MM.1S (cell line): Measurements from ENCODE around the gene KRT74.

Source experiments
- DNase-seq: peaks from one replicate; pipeline ENCODE4 v3.0.0-alpha.2; 2015
- H2AFZ ChIP-seq: fragments of 300-600 bp; sonication (generic); 2 replicates; pipeline ENCODE4 v1.6.0; 2016; ENCODE audit warnings: antibody characterized with exemption, low read length
- H3F3A ChIP-seq: fragments of 300-600 bp; sonication (generic); 2 replicates; pipeline ENCODE4 v1.6.1; 2016; ENCODE audit warnings: mild to moderate bottlenecking, antibody characterized with exemption, low read length, moderate library complexity, mixed read lengths; ENCODE audit not compliant: insufficient read depth
- H3K27ac ChIP-seq: fragments of 300-600 bp; sonication (generic); 2 replicates; pipeline ENCODE4 v1.5.1; 2016; ENCODE audit warnings: mild to moderate bottlenecking, low read length
- H3K27me3 ChIP-seq: fragments of 300-600 bp; sonication (generic); replicated peaks from 2 replicates; pipeline ENCODE4 v1.6.0; 2016; ENCODE audit warnings: low read length; ENCODE audit not compliant: insufficient read depth
- H3K36me3 ChIP-seq: fragments of 300-600 bp; sonication (generic); replicated peaks from 2 replicates; pipeline ENCODE4 v1.6.1; 2016; ENCODE audit warnings: mild to moderate bottlenecking, low read length, mixed read lengths; ENCODE audit not compliant: insufficient read depth
- H3K4me1 ChIP-seq: fragments of 300-600 bp; sonication (generic); 2 replicates; pipeline ENCODE4 v1.6.1; 2016; ENCODE audit warnings: low read length, mixed read lengths
- H3K4me2 ChIP-seq: fragments of 300-600 bp; sonication (generic); 2 replicates; pipeline ENCODE4 v1.6.0; 2016; ENCODE audit warnings: low read depth, low read length
- H3K4me3 ChIP-seq: fragments of 300-600 bp; sonication (generic); 2 replicates; pipeline ENCODE4 v1.5.1; 2016; ENCODE audit warnings: low read length, mixed read lengths
- H3K79me2 ChIP-seq: fragments of 300-600 bp; sonication (generic); 2 replicates; pipeline ENCODE4 v1.6.1; 2016; ENCODE audit warnings: mixed run types, low read length, mixed read lengths
- H3K9ac ChIP-seq: fragments of 300-600 bp; sonication (generic); 2 replicates; pipeline ENCODE4 v1.6.1; 2016; ENCODE audit warnings: low read length, mixed read lengths
- H3K9me2 ChIP-seq: fragments of 300-600 bp; sonication (generic); replicated peaks from 2 replicates; pipeline ENCODE4 v1.6.1; 2016; ENCODE audit warnings: mild to moderate bottlenecking, low read length, mixed read lengths; ENCODE audit not compliant: insufficient read depth
- H3K9me3 ChIP-seq: fragments of 300-600 bp; sonication (generic); replicated peaks from 2 replicates; pipeline ENCODE4 v1.6.1; 2016; ENCODE audit warnings: mild to moderate bottlenecking, low read length, mixed read lengths; ENCODE audit not compliant: insufficient read depth
- H4K20me1 ChIP-seq: fragments of 300-600 bp; sonication (generic); 2 replicates; pipeline ENCODE4 v1.6.1; 2016; ENCODE audit warnings: mild to moderate bottlenecking, low read length, moderate library complexity, mixed read lengths; ENCODE audit not compliant: insufficient read depth
- CTCF ChIP-seq: fragments of 300-600 bp; sonication (generic); IDR thresholded peaks from 2 replicates; pipeline ENCODE4 v1.5.1; 2016; ENCODE audit warnings: antibody characterized with exemption, low read length, mixed read lengths
- EZH2 ChIP-seq: fragments of 300-600 bp; sonication (generic); optimal IDR thresholded peaks from 2 replicates; pipeline ENCODE3; 2017; ENCODE audit warnings: low read depth, mild to moderate bottlenecking, antibody characterized with exemption, low read length, mixed read lengths
- EZH2phosphoT487 ChIP-seq: fragments of 300-600 bp; sonication (generic); IDR thresholded peaks from 2 replicates; pipeline ENCODE4 v1.6.1; 2018; ENCODE audit warnings: antibody characterized with exemption, low read length

KRT74 gene

GRCh38 chr12:52606581-52607218, 33.1 kb upstream of the KRT74 start:
- Histone ChIP-seq H3K4me3 (no peak overlapping the region), H3K9me3 (no peaks in the 10 kb centered on the region), H3F3A (no peaks in the 10 kb centered on the region), H2AFZ (no peak overlapping the region), H3K4me2 (no peak overlapping the region), H4K20me1 (no peaks in the 10 kb centered on the region), H3K4me1 (no peaks in the 10 kb centered on the region), H3K9ac (no peak overlapping the region), H3K36me3 (no peaks in the 10 kb centered on the region), H3K9me2 (no peaks in the 10 kb centered on the region), H3K27me3 (peaks cover 54% of the 10 kb centered on the region), H3K27ac (no peak overlapping the region), H3K79me2 (no peaks in the 10 kb centered on the region)
- DNase-seq = no peak
- no peak for TF ChIP-seq EZH2phosphoT487
- TF ChIP-seq CTCF = no peak
- no peak for TF ChIP-seq EZH2

DNA sequence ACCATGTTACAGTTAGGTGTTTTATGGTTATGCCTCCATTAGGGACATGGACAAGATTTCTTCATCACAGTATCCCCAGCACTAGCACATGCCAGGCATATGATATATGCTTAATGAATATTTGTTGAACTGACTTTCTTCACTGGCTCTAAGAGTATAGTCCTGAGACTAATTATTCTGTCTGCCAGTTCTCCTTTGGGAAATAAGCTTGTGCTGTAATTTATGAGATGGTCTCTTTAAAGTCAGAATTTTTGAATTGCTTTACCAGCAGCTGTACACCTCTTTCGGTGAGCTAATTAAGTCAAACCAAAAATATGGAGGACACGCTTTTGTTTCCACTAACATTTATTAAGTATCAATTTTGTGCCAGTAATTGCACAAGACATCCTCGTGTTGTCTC, 32.5 kb upstream of the KRT74 start:
- no peaks in the 10 kb centered on the region for H3K79me2 ChIP-seq
- no peaks in the 10 kb centered on the region for H3F3A ChIP-seq
- no peaks in the 10 kb centered on the region for H3K36me3 ChIP-seq
- H2AFZ ChIP-seq = no peak overlapping the region
- H3K9me3 ChIP-seq = no peaks in the 10 kb centered on the region
- H3K27ac ChIP-seq = no peak overlapping the region
- H3K27me3 ChIP-seq = peaks cover 52% of the 10 kb centered on the region
- H4K20me1 ChIP-seq = no peaks in the 10 kb centered on the region
- no peaks in the 10 kb centered on the region for H3K4me1 ChIP-seq
- no peak for TF ChIP-seq EZH2phosphoT487
- TF ChIP-seq CTCF = no peak
- no peak for TF ChIP-seq EZH2
- H3K9ac ChIP-seq = no peak overlapping the region
- H3K9me2 ChIP-seq = no peaks in the 10 kb centered on the region
- DNase-seq = no peak
- no peak overlapping the region for H3K4me3 ChIP-seq
- H3K4me2 ChIP-seq = no peak overlapping the region

- Histone ChIP-seq H2AFZ (no peak overlapping the region), H3K4me3 (no peak overlapping the region), H3K9ac (no peak overlapping the region), H3K27me3 (peaks cover 47% of the 10 kb centered on the region), H3K9me3 (no peaks in the 10 kb centered on the region), H3K4me2 (no peak overlapping the region), H4K20me1 (no peaks in the 10 kb centered on the region), H3K27ac (no peak overlapping the region), H3F3A (no peaks in the 10 kb centered on the region), H3K79me2 (no peaks in the 10 kb centered on the region), H3K36me3 (no peaks in the 10 kb centered on the region), H3K4me1 (no peaks in the 10 kb centered on the region), H3K9me2 (no peaks in the 10 kb centered on the region)
- DNase-seq = no peak
- TF ChIP-seq EZH2phosphoT487 (no peak), CTCF (no peak), EZH2 (no peak)
These were observed 31.9 kb upstream of the KRT74 start for GRCh38 chr12:52605542-52605941.
